ENCODE measurements around the gene STX12.
"Not testable (repeated sequence)": the region's sequence is repeated elsewhere in the genome, so short reads cannot be mapped to it uniquely, and the experiment has no call there.

STX12 gene

DNA sequence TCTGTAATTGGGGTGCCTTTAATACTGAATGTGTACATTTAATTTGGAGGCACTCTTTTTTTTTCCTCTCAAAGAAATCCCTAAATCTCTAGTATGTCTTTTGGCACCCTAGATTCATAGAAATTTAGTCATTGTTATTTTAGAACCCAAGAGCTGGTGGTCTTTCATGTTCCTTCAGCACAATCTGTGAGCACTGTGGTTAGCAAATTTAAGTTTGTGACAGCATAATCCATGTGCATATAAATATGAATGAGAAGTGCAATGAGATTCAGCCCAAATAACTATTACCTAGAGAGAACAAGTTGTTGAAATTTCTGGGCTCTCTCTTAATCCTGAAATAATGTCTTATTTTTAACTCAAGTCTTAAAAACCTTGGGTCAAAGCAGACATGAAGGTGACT lies 62.0 kb downstream of the STX12 start:
- no peak for DNase-seq (ENCODE audit: low spot score)
- in situ Hi-C loops (cut with MboI; ENCODE audit: low sequenced_read_pairs, unreplicated experiment): no loop called here
- TF ChIP-seq, protein P1, sequence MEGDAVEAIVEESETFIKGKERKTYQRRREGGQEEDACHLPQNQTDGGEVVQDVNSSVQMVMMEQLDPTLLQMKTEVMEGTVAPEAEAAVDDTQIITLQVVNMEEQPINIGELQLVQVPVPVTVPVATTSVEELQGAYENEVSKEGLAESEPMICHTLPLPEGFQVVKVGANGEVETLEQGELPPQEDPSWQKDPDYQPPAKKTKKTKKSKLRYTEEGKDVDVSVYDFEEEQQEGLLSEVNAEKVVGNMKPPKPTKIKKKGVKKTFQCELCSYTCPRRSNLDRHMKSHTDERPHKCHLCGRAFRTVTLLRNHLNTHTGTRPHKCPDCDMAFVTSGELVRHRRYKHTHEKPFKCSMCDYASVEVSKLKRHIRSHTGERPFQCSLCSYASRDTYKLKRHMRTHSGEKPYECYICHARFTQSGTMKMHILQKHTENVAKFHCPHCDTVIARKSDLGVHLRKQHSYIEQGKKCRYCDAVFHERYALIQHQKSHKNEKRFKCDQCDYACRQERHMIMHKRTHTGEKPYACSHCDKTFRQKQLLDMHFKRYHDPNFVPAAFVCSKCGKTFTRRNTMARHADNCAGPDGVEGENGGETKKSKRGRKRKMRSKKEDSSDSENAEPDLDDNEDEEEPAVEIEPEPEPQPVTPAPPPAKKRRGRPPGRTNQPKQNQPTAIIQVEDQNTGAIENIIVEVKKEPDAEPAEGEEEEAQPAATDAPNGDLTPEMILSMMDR (IDR thresholded peaks at IDR 0.05; ENCODE audit: borderline replicate concordance, control extremely low read depth, extremely low read depth, insufficient read depth, missing control alignments): no peak

DNA sequence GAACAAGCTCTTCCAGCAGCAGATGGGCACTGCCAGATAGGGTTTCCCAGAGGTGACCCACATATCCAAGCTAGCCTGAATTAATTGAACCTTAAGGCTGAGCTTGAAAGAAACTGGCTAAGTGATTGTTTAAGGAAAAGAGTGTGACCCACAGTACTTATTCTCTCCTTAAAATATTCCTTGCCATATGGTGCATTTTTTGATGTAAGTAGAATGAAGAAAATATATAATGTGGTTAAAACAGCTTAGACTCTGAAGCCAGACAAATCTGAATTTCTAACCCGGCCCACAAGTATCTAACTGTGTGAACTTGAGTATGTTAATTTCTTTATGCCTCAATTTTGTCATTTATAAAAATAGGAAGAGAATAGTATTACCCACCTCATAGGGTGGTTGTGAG lies 62.5 kb downstream of the STX12 start:
- no peak for DNase-seq (ENCODE audit: low spot score)
- in situ Hi-C loops (cut with MboI; ENCODE audit: low sequenced_read_pairs, unreplicated experiment): no loop called here
- TF ChIP-seq, protein P1 (IDR thresholded peaks at IDR 0.05; ENCODE audit: borderline replicate concordance, control extremely low read depth, extremely low read depth, insufficient read depth, missing control alignments): no peak

DNA sequence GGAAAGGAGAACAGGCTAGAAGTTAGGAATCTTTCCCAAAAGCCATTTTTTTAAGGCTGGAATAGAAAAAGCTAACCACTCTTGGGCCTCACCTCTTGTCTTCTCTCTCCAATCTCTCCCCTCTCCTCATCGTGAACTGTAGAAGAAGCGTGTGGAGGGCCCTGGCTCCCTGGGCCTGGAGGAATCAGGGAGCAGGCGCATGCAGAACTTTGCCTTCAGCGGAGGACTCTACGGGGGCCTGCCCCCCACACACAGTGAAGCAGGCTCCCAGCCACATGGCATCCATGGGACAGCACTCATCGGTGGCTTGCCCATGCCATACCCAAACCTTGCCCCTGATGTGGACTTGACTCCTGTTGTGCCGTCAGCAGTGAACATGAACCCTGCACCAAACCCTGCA lies 76.9 kb downstream of the STX12 start:
- DNase-seq (ENCODE audit: low spot score): no peak
- in situ Hi-C loops (cut with MboI; ENCODE audit: low sequenced_read_pairs, unreplicated experiment): loop anchor here (10.0 kb wide), 1 partner anchor 135 kb away; no protein-coding TSS in a partner anchor

DNA sequence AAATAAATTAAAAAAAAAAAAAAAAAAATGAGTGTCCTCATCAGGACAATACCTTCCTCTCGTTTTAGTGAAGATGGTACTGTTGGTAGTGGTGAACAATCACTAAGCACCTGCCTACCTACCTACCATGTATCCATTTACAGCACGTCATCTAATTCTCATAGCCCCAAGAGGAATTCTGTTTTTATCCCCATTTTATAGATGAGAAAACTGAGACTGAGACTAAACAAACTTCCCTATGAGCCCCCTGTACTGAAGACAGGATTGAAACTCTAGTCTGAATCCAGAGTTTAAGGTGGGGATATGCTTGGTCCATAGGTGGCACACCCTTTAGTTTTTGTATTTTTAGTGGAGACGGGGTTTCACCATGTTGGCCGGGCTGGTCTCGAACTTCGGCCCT lies 82.1 kb downstream of the STX12 start:
- in situ Hi-C loops (cut with MboI; ENCODE audit: low sequenced_read_pairs, unreplicated experiment): loop anchor here (10.0 kb wide), 1 partner anchor 130 kb away; no protein-coding TSS in a partner anchor
- TF ChIP-seq, protein P1 (IDR thresholded peaks at IDR 0.05; ENCODE audit: borderline replicate concordance, control extremely low read depth, extremely low read depth, insufficient read depth, missing control alignments): no peak
- no peak for DNase-seq (ENCODE audit: low spot score)

More for the DNA sequence above, 76.9 kb downstream of the STX12 start:
- TF ChIP-seq, protein P1 (IDR thresholded peaks at IDR 0.05; ENCODE audit: borderline replicate concordance, control extremely low read depth, extremely low read depth, insufficient read depth, missing control alignments): no peak

DNA sequence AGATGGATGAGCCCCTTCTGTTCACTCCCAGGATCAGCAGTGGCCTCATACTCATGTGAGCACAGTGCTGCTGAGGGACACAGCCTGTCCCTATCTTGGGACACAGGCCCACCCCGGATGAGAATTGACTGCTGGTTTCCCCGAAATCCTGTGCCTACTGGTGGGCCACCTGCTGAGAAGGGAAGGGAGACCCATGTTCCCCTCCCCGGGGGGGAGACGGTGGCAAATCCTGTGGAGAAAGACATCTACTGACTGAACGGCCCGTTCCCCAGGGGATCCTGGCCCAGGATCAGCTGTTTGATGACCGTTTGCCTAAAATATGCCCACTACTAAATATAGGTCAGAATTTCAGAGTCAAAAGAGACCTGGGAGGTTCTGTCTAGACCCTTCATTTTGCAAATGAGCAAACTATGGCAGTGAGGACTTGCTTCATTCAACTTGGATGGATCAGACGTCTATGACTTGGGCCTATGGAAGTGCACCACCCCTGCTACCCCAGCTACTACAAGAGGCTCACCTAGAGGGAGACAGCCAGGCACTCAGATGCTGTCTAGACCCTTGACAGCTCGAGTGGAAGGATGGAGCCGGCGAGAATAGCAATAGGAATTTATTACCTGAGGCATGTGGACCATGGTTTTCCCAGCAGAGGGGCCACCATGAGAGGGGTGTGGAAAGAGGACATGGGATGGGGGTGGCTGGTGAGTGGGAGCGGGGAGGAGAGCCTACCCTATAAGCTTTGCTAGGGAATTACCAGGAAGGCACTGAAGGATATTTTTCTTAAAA lies 83.7 kb downstream of the STX12 start:
- in situ Hi-C loops (cut with MboI; ENCODE audit: low sequenced_read_pairs, unreplicated experiment): loop anchor here (10.0 kb wide), 1 partner anchor 128 kb away; no protein-coding TSS in a partner anchor
- TF ChIP-seq, protein P1 (IDR thresholded peaks at IDR 0.05; ENCODE audit: borderline replicate concordance, control extremely low read depth, extremely low read depth, insufficient read depth, missing control alignments): no peak
- DNase-seq (ENCODE audit: low spot score): no peak

DNA sequence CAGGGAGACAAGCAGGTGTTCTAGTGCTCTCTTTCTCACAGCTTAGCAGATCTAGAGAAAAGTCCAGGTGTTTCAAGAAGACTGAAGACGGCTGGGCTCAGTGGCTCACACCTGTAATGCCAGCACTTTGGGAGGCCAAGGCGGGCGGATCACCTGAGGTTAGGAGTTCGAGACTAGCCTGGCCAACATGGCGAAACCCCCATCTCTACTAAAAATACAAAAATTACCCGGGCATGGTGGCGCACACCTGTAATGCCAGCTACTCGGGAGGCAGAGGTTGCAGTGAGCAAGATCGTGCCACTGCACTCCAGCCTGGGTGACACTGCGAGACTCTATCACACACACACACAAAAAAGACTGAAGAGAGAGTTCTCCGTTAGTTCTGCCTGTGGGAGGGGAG lies 84.5 kb downstream of the STX12 start:
- not testable (repeated sequence) for DNase-seq (ENCODE audit: low spot score)
- in situ Hi-C loops (cut with MboI; ENCODE audit: low sequenced_read_pairs, unreplicated experiment): loop anchor here (10.0 kb wide), 1 partner anchor 127 kb away; no protein-coding TSS in a partner anchor
